HG03196 (cell line): ENCODE data around the gene CORO6.

Experiments used
- ATAC-seq: cut with Tn5 transposase; IDR thresholded peaks from one replicate; pipeline ENCODE4 v1.9.1; 2021; ENCODE audit not compliant: unreplicated experiment

CORO6 gene

GRCh38 chr17:29633886-29634285, 11.2 kb upstream of the CORO6 start:
- ATAC-seq = no peak

GRCh38 chr17:29630630-29631193, 8.0 kb upstream of the CORO6 start:
- no peak for ATAC-seq

- no peak for ATAC-seq
Measured at GRCh38 chr17:29629839-29630238, 7.1 kb upstream of the CORO6 start.

GRCh38 chr17:29628644-29629043, 5.9 kb upstream of the CORO6 start:
- no peak for ATAC-seq

- no peak for ATAC-seq
Measured at GRCh38 chr17:29627951-29628350, 5.2 kb upstream of the CORO6 start.

- no peak for ATAC-seq
Measured at GRCh38 chr17:29625037-29625750, 2.5 kb upstream of the CORO6 start.

- no peak for ATAC-seq
Measured at GRCh38 chr17:29624586-29624985, 1.9 kb upstream of the CORO6 start.

GRCh38 chr17:29623283-29623647, 553 bp upstream of the CORO6 start:
- ATAC-seq = no peak

- ATAC-seq = no peak
Measured at GRCh38 chr17:29621751-29622194, 939 bp downstream of the CORO6 start.

- no peak for ATAC-seq
Measured at GRCh38 chr17:29620779-29621500, 1.8 kb downstream of the CORO6 start.

GRCh38 chr17:29620271-29620670, 2.4 kb downstream of the CORO6 start:
- ATAC-seq = no peak

GRCh38 chr17:29619251-29619650, 3.5 kb downstream of the CORO6 start:
- ATAC-seq = no peak

GRCh38 chr17:29618272-29619065, 4.2 kb downstream of the CORO6 start:
- ATAC-seq = no peak

GRCh38 chr17:29617481-29618271, 5.0 kb downstream of the CORO6 start:
- ATAC-seq = no peak

- ATAC-seq = peak; percentile 40
Measured at GRCh38 chr17:29617125-29617480, 5.6 kb downstream of the CORO6 start.

GRCh38 chr17:29616300-29617048, 6.2 kb downstream of the CORO6 start:
- no peak for ATAC-seq

- peak; percentile 45 for ATAC-seq
Measured at GRCh38 chr17:29615492-29616299, 7.0 kb downstream of the CORO6 start.

GRCh38 chr17:29615048-29615385, 7.7 kb downstream of the CORO6 start:
- ATAC-seq = no peak

- no peak for ATAC-seq
Measured at GRCh38 chr17:29614349-29615047, 8.2 kb downstream of the CORO6 start.
